ENCODE measurements around the gene PDSS2.
"Not testable (repeated sequence)": the region's sequence is repeated elsewhere in the genome, so short reads cannot be mapped to it uniquely, and the experiment has no call there.

Gene PDSS2

DNA sequence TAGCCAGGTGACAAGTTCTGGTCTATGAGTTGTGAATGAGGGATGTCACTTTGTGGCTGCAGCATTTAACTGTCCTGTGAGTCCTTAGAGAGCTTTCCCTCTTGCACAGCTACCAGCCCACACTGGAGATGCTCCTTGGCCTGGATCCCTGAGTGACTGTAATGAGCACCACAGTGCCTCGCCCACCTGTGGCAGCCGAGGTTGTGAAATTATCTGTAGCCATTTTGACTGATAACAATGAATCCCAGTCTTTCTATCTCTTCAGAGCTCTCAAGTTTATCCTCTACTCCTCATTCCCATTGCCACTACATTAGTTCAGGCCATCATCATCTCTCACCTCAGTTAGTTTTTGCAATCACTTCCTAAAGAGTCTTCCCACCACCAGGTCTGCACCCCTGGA is 302.7 kb downstream of the PDSS2 start:
- in situ Hi-C loops (cut with MboI; ENCODE audit: low pct_unique_long_range_greater_than_20kb, low sequenced_read_pairs) = no loop called here
- DNase-seq = no peak

DNA sequence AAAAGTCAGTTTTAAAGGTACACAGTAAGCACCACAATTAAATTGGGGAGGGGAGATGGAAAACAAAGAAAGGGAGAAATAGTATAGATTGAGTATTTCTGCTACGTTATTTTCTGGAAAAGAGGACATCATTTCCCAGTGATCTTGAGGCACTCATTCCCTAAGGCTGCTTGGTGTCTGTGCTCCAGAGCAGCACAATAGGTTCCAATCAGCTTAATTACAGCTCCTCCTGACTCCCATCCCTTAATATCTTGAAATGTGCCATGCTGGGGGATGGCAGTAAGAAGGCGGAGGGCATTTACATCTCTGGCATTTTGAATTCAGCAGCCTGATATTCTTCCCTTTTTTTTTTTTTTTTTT is 304.6 kb downstream of the PDSS2 start:
- DNase-seq = no peak
- in situ Hi-C loops (cut with MboI; ENCODE audit: low pct_unique_long_range_greater_than_20kb, low sequenced_read_pairs) = no loop called here

DNA sequence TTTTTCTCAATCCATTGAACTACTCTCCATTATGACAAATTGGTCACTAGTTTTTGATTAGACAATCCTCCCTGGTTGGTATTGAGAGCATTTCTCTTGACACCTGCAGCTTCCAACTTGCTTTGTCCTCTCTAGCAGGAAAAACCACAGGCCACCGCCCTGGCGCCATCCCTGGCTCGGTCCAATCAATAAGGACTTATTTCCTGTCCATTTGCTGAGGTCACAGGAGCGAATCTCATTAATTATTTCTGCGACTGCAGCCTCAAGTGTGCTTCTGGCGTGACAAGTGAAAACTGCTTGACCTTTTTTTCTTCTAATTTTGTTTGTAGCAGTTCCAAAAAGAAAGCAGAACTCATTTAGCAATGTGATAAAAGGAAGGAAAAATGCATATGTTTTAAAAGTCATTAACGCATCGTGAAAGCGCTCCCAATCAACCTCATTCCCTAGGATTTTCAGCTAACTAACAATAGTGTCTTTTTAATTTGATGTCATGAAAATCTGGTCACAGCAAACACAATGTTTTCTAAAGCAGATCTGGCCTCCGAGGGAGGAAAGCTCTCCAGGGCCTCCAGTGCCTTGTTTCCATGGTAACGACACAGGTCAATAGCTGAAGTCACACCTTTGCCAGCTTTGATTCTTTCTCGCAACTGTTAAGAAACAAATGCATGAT is 305.1 kb downstream of the PDSS2 start:
- in situ Hi-C loops (cut with MboI; ENCODE audit: low pct_unique_long_range_greater_than_20kb, low sequenced_read_pairs) = no loop called here
- no peak for DNase-seq

GRCh38 chr6:107152638-107153430 is 306.5 kb downstream of the PDSS2 start:
- DNase-seq = no peak

GRCh38 chr6:107144666-107145065 is 314.7 kb downstream of the PDSS2 start:
- no peak for DNase-seq
- in situ Hi-C loops (cut with MboI; ENCODE audit: low pct_unique_long_range_greater_than_20kb, low sequenced_read_pairs) = loop anchor here (25.0 kb wide), 1 partner anchor 518 kb away; no protein-coding TSS in a partner anchor

More at GRCh38 chr6:107152638-107153430, 306.5 kb downstream of the PDSS2 start:
- in situ Hi-C loops (cut with MboI; ENCODE audit: low pct_unique_long_range_greater_than_20kb, low sequenced_read_pairs) = no loop called here

DNA sequence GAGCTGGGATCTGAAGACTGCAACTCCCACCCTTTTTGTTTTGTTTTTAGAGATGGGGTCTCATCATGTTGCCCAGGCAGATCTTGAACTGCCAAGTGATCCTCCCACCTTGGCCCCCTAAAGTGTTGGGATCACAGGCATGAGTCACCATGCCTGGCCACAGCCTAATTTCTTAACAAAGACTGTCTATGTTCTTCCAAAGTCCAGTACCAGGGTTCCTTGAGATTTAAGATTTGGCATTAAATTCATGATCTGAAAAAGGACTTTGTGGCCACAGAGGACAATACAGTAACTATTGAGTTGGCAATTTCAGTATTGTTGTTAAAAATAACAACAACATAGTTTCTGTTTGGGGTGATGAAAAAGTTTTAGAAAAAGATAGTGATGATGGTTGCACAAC is 315.4 kb downstream of the PDSS2 start:
- in situ Hi-C loops (cut with MboI; ENCODE audit: low pct_unique_long_range_greater_than_20kb, low sequenced_read_pairs) = loop anchor here (25.0 kb wide), 1 partner anchor 518 kb away; no protein-coding TSS in a partner anchor
- no peak for DNase-seq

- no peak for DNase-seq
- in situ Hi-C loops (cut with MboI; ENCODE audit: low pct_unique_long_range_greater_than_20kb, low sequenced_read_pairs) = loop anchor here (25.0 kb wide), 1 partner anchor 522 kb away; no protein-coding TSS in a partner anchor
These were observed 318.8 kb downstream of the PDSS2 start for GRCh38 chr6:107140581-107140980.

DNA sequence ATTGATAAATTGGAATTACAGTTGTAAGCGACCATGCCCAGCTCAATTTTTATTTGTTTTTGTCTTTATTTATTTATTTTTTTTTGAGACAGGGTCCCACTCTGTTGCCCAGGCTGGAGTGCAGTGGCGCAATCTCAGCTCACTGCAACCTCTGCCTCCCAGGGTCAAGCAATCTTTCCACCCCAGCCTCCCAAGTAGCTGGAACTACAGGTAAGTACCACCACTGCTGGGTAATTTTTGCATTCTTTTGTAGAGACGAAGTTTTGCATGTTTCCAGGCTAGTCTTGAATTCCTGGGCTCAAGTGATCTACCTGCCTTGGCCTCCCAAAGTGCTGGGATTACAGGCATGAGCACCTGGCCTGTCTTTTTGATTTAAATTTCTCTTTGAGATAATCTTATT is 323.0 kb downstream of the PDSS2 start:
- DNase-seq = not testable (repeated sequence)
- in situ Hi-C loops (cut with MboI; ENCODE audit: low pct_unique_long_range_greater_than_20kb, low sequenced_read_pairs) = loop anchor here (25.0 kb wide), 1 partner anchor 526 kb away; no protein-coding TSS in a partner anchor

GRCh38 chr6:107135048-107135680 is 324.2 kb downstream of the PDSS2 start:
- in situ Hi-C loops (cut with MboI; ENCODE audit: low pct_unique_long_range_greater_than_20kb, low sequenced_read_pairs) = loop anchor here (25.0 kb wide), 1 partner anchor 527 kb away; no protein-coding TSS in a partner anchor

GRCh38 chr6:107132330-107132954 is 326.9 kb downstream of the PDSS2 start:
- DNase-seq = peak; percentile 45
- in situ Hi-C loops (cut with MboI; ENCODE audit: low pct_unique_long_range_greater_than_20kb, low sequenced_read_pairs) = loop anchor here (25.0 kb wide), 1 partner anchor 530 kb away; no protein-coding TSS in a partner anchor

More at GRCh38 chr6:107135048-107135680, 324.2 kb downstream of the PDSS2 start:
- not testable (repeated sequence) for DNase-seq

DNA sequence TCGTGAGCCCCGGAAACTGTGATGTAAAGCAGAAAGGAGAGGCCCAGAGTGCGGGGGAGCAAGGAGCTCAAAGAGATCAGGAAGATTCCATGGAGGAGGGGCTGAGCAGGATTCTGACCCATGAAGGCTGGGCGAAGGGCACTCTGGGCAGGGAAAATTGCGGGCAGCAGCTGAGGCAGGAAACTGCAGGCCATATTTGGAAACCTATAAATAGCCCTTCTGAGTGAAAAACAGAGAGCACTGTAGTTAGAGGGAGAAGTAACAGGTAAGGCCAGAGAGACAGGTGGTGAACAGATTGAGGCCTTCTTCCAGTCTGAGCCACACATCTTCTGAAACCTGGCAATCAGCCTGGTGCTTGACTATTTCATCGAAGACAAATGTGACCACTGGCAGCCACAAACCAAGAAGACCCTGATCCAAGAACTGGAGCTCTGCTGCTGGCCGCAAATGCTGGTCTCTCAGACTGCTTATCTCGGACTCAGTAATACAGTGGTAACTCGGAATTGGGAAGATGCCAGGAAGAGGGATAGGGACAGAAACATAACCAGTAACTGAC is 329.9 kb downstream of the PDSS2 start:
- DNase-seq = no peak
- in situ Hi-C loops (cut with MboI; ENCODE audit: low pct_unique_long_range_greater_than_20kb, low sequenced_read_pairs) = loop anchor here (25.0 kb wide), 1 partner anchor 533 kb away; no protein-coding TSS in a partner anchor

DNA sequence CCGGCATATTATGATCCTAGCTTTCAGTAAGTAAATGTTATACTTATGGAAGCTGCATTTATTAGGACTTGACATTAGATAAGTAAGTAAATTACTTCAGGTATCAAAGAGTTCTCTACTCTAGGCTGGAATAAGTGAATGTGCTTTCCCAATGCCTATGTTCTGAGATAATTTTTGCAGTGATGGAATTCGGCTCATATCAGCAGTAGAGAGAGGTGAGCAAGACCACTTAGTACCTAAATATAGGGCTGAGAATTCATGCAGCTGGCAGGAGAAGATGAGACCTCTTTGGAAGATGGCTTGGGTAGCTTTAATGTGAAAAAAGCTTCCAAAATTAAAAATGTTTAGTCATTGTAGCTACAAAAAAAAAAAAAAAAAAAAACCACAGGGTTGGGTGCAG is 330.8 kb downstream of the PDSS2 start:
- no peak for DNase-seq
- in situ Hi-C loops (cut with MboI; ENCODE audit: low pct_unique_long_range_greater_than_20kb, low sequenced_read_pairs) = loop anchor here (25.0 kb wide), 1 partner anchor 534 kb away; no protein-coding TSS in a partner anchor

DNA sequence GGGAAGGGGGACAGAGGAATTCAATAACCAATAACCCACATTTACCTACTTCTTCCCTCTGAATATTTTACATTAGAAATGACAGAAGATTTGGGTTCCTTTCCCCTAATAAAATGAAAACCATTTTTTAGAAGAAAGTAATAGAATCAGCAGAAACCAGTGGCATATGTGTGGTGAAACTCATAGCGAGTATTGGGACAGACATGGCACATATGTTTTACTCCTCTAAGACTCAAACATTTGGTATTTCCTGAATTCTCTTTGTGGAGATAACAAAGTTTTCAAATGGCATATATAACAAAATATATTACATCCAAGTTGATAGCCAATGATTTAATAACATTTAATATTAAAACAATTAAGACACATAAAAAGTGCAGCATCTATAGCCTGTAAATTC is 331.2 kb downstream of the PDSS2 start:
- in situ Hi-C loops (cut with MboI; ENCODE audit: low pct_unique_long_range_greater_than_20kb, low sequenced_read_pairs) = loop anchor here (25.0 kb wide), 1 partner anchor 534 kb away; no protein-coding TSS in a partner anchor
- no peak for DNase-seq

- DNase-seq = no peak
- in situ Hi-C loops (cut with MboI; ENCODE audit: low pct_unique_long_range_greater_than_20kb, low sequenced_read_pairs) = loop anchor here (25.0 kb wide), 1 partner anchor 537 kb away; no protein-coding TSS in a partner anchor
These were observed 333.6 kb downstream of the PDSS2 start for GRCh38 chr6:107125771-107126170.

DNA sequence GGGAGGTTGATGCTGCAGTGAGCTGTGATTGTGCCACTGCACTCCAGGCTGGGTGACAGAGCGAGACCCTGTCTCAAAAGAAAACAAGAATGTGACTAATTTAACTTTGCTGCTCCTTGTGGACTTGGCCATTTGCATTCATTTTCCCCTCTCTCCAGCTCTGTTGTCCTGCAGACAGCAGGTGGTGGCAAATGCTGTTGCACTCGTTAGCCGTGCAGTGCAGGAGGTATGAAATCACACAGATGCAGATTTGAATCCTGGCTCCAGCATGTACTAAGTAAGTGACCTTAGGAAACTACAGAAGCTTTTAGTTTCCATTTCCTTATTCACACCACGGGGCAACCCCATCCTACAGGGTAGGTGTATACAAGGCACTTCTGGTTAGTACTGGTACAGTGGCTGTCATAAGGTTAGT is 334.4 kb downstream of the PDSS2 start:
- in situ Hi-C loops (cut with MboI; ENCODE audit: low pct_unique_long_range_greater_than_20kb, low sequenced_read_pairs) = loop anchor here (25.0 kb wide), 1 partner anchor 537 kb away; no protein-coding TSS in a partner anchor
- no peak for DNase-seq

DNA sequence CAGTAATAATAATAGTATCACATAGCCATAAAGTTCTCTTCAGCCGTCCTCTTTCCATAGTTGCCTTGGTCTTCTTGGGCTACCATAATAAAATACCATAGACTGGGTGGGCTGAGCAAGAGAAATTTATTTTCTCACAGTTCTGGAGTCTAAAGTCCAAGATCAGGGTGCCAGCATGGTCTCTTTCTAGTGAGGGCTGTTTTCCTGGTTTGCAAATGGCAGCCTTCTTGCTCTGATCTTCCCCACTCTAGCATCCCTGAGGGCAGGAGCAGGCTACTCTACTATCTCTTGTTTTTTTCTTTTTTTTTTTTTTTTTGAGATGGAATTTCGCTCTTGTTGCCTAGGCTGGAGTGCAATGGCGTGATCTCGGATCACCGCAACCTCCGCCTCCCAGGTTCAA is 335.9 kb downstream of the PDSS2 start:
- in situ Hi-C loops (cut with MboI; ENCODE audit: low pct_unique_long_range_greater_than_20kb, low sequenced_read_pairs) = no loop called here
- DNase-seq = no peak

- in situ Hi-C loops (cut with MboI; ENCODE audit: low pct_unique_long_range_greater_than_20kb, low sequenced_read_pairs) = no loop called here
- DNase-seq = no peak
These were observed 336.6 kb downstream of the PDSS2 start for GRCh38 chr6:107122748-107123147.

DNA sequence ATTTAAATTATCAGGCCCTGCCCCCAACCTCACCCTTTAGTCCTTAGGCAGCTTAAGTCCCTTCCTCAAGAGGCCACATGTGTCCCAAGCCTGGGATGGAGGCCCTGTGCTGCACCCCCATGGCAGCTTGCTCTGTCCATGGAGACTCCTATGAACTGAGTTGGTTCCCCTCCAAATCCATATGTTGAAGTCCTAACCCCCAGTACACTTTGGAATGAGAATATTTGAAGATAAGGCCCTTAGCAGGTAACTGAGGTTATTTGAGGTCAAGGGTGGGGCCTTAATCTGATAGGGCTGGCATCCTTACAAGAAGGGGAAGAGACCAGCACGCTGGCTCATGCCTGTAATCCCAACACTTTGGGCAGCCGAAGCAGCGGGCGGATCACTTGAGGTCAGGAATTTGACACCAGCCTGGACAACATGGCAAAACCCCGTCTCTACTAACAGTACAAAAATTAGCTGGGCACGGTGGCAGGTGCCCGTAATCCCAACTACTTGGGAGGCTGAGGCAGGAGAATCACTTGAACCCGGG is 337.3 kb downstream of the PDSS2 start:
- DNase-seq = no peak
- in situ Hi-C loops (cut with MboI; ENCODE audit: low pct_unique_long_range_greater_than_20kb, low sequenced_read_pairs) = no loop called here
